Inflammatory macrophage treated with lipopolysaccharide for 4 hours (primary cell): ENCODE data around the gene SLC30A5.
A peak's percentile ranks its signal among the peaks of the same experiment; 100 is the strongest.
"Not testable (repeated sequence)": the region's sequence is repeated elsewhere in the genome, so short reads cannot be mapped to it uniquely, and the experiment has no call there.

ENCODE experiments used
- DNase-seq: peaks from one replicate; pipeline ENCODE4 v3.0.0-alpha.2; 2020

The SLC30A5 gene

DNA sequence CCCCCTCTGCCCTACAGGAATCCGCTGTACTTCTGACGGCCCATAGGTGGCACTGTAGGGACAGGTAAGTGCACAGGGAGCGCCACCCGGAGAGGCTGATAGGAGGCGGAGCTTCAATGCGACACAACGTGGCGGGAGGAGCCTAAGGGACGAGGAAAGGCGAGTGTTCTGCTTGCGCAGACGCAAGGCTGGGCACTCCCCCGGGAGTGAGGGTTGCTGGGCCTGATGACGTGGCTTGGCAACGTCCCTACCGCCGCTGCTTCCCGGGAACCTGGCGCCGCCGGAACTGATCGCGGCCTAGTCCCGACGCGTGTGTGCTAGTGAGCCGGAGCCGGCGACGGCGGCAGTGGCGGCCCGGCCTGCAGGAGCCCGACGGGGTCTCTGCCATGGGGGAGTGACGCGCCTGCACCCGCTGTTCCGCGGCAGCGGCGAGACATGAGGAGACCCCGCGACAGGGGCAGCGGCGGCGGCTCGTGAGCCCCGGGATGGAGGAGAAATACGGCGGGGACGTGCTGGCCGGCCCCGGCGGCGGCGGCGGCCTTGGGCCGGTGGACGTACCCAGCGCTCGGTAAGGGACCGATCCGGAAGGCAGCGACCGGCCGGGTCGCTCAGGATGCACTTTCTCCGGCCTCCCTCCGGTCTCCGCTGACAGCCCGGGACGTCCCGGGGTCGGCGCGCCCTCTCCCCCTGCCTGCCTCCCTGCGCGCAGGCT lies at the start of gene SLC30A5:
Gene SLC30A5, plus strand, starts transcription at position 244 of the 712 bp plus-strand sequence. Its CDS starts 242 bp downstream, at position 486.
- peak; percentile 100 for DNase-seq

- DNase-seq = not testable (repeated sequence)
Measured at GRCh38 chr5:69045213-69045612, 48.6 kb upstream of the SLC30A5 start.

DNA sequence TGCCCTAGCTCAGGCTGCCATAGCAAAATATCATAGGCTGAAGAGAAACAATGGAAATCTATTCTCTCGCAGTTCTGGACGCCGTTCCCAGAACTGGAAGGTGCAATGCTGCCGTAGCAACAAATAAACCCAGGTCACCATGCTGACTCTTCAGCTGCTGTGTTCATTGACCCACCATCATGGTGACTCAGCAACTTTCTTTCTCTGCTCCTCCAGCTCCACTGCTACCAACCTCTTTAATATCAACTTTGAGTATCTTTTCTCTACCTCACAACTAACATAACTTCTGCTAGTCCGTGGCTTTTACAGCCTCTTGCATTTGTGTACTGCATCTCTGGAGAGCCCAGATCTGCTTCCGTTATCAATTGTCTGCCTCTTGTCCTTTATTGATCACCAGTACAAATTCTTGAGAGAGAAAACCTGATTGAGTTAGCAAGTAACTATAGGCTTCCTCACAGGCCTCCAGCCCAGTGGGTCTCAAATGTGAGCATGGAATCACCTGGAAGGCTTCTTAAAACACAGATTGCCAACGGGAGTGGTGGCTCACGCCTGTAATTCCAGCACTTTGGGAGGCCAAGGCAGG lies 47.3 kb upstream of the SLC30A5 start:
- peak; percentile 3 for DNase-seq

DNA sequence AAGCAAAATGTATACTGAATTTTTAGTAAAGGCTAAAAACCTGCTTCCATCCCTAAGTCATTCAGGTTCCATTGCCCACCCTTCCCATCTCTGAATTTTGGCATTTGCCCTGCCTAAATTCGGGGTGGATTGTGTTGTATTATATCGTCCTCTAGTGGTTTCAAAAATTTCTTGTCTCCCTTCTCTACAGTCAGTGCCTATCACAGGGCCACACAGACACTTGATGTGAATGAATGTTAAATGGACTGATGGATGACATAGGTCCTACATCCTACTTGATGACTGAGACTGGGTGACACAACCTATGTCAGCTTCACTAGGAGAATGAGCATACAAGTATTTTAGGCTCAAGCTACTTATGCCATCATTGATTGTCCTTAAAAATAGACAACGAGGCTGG lies 45.6 kb upstream of the SLC30A5 start:
- peak; percentile 8 for DNase-seq

- peak; percentile 22 for DNase-seq
Measured at GRCh38 chr5:69049151-69049550, 44.7 kb upstream of the SLC30A5 start.

DNA sequence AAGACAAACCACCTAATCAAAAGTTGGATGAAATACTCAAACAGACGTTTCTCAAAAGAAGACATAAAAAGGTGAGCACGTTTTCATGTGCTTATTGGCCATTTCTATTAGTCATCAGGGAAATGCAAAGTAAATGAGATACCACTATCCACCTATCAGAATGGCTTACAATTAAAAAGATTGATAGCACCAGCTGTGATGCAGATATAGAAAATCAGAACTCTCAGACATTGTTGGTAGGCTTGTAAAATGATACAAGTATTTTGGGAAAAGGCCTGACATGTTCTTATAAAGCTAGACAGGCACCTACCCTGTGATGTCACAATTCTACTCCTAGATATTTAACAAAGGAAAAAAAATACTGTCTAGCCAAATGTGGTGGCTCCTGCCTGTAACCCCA lies 44.0 kb upstream of the SLC30A5 start:
- DNase-seq = no peak

DNA sequence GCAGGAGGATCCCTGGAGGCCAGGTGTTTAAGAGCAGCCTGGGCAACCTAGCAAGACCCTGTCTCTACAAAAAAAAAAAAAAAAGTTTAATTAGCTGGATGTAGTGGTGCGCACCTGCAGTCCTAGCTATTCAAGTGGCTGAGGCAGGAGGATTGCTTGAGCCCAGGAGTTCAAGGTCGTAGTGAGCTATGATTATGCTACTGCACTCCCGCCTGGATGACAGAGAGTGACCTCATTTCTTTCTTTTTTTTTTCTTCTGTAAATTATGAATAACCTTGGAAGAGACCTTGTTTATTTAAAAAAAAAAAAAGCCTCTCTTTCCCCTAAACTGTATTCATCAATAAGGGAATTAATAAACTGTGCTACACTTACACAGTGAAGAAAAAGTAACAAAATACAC lies 43.6 kb upstream of the SLC30A5 start:
- no peak for DNase-seq

GRCh38 chr5:69052181-69052580 lies 41.6 kb upstream of the SLC30A5 start:
- no peak for DNase-seq

DNA sequence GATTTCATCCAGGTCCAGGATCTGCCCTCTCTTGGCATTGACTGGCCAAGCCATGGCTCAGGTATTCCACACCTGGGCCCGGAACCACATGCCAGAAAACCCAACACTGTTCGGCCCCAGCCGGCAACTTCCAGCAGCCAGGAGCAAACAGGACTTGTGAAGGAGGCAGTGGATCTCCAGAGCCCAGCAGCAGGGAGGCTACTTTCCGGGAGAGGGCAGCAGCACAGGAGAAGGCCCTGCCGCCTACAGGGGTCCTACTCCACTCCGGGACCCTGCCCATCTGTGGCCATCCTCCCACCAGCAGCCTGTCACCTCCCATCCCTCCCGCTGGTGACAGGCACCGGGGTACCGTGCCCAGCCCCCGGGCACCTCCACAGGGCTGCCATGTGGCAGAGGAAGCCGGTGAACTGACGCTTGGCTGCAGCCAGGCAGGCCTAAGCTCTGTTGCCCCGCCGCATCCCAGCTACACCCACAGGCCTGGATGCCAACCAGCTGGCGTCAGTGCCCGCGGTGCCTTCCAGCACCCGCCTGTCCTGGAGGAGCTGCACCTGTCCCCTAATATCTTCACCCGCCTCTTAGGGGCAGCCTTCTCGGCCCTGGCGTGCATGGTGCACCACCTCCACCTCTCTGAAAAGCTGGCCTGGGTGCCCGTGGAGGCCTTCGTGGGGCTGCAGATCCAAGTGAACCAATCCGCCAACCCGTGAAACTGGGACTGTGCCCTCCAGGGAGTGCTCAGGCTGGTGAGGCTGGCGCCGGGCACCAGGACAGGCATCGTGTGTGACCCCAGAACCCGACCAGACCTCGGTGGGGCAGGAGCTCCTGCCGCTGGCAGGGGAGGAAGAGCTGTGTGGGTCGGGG lies 18.9 kb upstream of the SLC30A5 start:
- DNase-seq = no peak

DNA sequence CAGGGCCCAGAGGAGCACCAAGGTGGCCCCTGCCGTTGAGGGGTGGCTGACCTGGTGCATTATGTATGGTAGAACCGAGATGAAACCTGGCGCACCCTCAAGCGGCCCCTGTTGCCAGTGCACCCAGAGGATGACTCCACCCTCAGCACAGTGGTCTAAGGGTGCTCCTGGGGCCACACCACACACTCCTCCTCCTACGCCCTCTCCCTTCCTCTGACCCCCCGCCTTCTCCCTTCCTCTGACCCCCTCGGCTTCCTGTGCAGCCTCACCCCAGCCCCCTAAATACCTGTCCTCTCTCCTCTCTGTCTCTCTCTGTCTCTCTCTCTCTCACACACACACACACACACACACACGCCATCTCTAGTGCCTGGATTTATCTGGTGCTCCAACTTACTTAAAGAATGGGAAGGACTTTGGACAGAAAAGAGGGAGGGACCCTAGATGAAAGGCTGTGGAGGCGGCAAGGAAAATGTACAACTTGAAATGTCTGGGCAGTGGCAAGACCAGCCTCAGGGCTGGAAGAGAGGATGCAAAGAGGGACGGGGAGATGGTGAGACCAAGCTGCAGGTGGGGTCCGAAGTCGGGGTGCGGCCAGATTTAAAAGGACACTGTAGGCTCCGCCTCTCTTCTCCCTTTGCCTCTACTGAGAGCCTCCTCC lies 18.2 kb upstream of the SLC30A5 start:
- no peak for DNase-seq

GRCh38 chr5:69078921-69079540 lies 14.8 kb upstream of the SLC30A5 start:
- peak; percentile 43 for DNase-seq

- DNase-seq = no peak
Measured at GRCh38 chr5:69079556-69079955, 14.3 kb upstream of the SLC30A5 start.

- DNase-seq = no peak
Measured at GRCh38 chr5:69083412-69083811, 10.4 kb upstream of the SLC30A5 start.

- DNase-seq = no peak
Measured at GRCh38 chr5:69084195-69084594, 9.6 kb upstream of the SLC30A5 start.

DNA sequence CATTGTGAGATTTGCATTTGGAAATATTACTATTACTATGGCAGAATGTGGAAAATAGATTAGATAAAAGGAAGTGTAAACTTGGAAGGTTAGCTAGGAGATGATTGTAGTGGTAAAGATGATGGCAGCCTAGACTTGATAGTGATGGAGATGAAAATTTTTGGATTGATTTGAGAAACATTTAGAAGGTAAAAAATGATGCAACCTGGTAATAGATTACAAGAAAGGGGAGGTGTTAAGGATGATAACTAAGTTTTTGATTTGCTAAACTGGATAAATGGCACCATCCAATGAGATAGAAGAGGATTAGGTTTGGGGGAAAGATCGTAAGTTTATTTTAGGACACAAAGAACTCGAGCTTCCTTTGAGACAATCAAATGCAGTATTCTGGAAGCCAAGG lies 8.9 kb upstream of the SLC30A5 start:
- DNase-seq = no peak

DNA sequence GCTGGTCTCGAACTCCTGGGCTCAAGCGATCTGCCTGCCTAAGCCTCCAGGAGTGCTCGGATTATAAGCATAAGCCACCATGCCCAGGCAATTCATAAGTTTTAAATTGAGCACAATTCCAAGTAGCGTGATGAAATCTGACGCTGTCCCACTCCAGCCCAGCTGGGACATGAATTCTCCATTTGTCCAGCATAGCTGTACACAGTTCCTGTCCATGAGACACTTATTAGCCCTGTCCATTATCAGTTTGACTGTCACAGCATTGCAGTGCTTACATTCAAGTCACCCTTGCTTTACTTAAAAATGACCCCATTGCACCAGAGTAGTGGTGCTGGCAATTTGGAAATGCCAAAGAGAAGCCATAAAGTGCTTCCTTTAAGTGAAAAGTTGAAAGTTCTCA lies 7.6 kb upstream of the SLC30A5 start:
- no peak for DNase-seq

- not testable (repeated sequence) for DNase-seq
Measured at GRCh38 chr5:69088006-69088405, 5.8 kb upstream of the SLC30A5 start.

DNA sequence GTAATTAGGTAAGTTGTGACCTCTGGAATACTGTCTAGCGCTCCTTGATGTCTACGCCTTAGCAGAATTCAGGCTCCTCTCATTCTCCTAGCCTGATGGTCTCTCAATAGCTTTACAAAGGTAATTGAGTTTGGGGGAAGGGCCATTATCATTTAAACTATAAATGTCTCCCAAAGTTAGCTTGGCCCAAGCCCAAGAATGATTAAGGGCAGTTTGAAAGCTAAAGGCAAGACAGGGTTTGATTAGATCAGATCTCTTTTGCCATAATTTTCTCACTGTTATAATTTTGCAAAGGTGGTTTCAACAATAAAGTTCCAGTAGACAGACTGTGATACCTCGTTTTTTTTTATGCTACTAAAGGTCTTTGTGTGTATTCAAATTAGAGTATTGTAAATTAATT lies 3.7 kb upstream of the SLC30A5 start:
- no peak for DNase-seq

GRCh38 chr5:69091771-69092170 lies 2.0 kb upstream of the SLC30A5 start:
- DNase-seq = no peak

DNA sequence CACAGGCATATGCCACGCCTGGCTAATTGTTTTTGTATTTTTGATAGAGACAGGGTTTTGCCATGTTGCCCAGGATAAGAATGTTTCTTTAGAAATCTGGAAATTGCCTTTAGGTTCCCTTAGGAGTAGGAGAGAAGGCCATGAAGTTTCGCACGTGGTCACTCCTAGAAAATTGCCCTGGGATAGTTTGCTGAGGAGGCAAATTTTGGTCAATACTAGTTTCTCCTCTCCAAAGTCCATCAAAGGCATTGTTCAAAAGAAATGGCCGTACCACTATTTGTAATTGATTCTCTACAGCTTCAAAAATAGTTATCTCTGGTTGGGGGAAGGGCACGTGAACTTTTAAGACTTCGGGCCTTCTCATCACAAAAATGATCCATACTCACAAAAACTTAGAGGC lies 845 bp upstream of the SLC30A5 start:
- DNase-seq = no peak

DNA sequence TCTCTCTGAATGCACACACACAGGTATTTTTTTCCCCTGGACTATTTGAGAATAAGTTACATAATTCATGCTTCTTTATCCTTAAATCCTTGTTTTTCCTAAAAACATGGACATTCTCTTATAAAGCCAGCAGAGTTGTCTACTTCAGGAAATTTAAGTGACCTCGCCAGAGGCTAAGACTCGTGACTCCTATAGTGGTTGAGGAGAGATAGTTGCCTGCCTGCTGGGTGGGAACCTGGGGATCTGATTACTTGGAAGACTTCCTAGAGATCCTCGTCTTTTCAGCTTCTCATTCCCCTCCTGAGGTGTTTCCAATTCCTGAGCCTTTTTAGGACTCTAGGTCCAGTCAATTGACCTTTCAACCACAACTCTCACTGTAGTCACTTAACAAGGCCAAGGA lies 5.5 kb downstream of the SLC30A5 start:
- DNase-seq = no peak

GRCh38 chr5:69103521-69103920 lies 9.7 kb downstream of the SLC30A5 start:
- DNase-seq = peak; percentile 83
